ENCODE data around the gene SORBS1.

The SORBS1 gene

DNA sequence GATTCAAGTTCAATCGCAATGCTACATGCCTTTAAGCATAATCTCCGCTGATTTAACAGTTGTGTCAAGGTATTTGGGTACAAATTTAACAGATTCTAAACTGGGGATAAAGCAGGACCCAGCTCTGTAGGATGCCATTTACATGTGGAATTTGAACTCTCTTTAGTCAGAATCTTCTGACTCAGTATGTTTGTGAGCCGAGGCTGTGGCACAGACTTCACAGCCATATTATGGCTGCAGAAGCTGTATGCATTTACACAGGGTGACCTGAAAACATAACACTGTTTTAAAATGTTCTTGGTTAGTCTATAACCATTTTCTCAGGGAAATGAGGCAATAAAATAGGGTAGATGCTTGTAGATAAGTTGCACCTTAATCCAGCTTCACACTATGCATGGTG, 279.1 kb downstream of the SORBS1 start:
- no peak for DNase-seq

GRCh38 chr10:95281206-95281605, 280.0 kb downstream of the SORBS1 start:
- DNase-seq: no peak

- DNase-seq: no peak
These were observed 280.5 kb downstream of the SORBS1 start for GRCh38 chr10:95280637-95281036.

GRCh38 chr10:95279042-95279820, 281.9 kb downstream of the SORBS1 start:
- no peak for DNase-seq

- no peak for DNase-seq
These were observed 282.8 kb downstream of the SORBS1 start for GRCh38 chr10:95278061-95278988.

- no peak for DNase-seq
These were observed 283.6 kb downstream of the SORBS1 start for GRCh38 chr10:95277614-95278013.

GRCh38 chr10:95277201-95277570, 284.0 kb downstream of the SORBS1 start:
- DNase-seq: no peak

GRCh38 chr10:95276367-95277200, 284.6 kb downstream of the SORBS1 start:
- no peak for DNase-seq

- DNase-seq: no peak
These were observed 285.3 kb downstream of the SORBS1 start for GRCh38 chr10:95275726-95276366.

GRCh38 chr10:95273393-95274312, 287.5 kb downstream of the SORBS1 start:
- DNase-seq: peak; percentile 76

GRCh38 chr10:95268438-95268837, 292.7 kb downstream of the SORBS1 start:
- DNase-seq: no peak

- DNase-seq: no peak
These were observed 293.9 kb downstream of the SORBS1 start for GRCh38 chr10:95267251-95267650.

DNA sequence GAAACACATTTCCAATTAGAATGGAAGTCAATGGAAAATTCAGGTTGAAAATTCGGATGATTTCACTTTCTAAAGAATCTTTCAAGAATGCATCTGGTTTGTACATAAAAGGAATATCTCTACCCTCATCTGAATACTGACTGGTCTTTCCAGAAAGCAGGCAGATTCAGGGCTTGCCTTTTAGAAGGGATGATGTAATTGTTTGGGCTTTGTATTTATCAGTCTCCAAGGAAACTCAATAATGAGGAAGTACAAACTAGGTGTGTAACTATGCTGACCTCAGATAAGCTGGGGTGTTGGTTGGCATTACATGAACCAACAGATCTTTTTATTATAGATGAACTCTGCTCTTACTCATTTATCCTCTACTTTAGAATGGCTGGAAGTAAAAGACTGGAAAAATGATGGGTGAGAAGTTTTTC, 294.5 kb downstream of the SORBS1 start:
- peak; percentile 95 for DNase-seq

DNA sequence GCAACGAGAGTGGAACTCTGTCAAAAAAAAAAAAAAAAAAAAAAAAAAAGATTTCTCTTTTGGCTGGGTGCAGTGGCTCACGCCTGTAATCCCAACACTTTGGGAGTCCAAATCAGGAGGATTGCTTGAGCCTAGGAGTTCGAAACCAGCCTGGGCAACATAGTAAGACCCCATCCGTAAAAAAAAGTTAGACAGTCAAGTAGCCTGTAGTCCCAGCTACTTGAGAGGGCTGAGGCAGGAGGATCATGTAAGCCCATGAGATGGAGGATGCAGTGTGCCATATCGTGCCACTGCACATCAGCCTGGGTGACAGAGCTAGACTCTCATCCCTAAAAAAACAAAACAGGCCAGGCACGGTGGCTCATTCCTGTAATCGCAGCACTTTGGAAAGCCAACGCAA, 295.6 kb downstream of the SORBS1 start:
- no peak for DNase-seq

GRCh38 chr10:95264227-95265051, 296.7 kb downstream of the SORBS1 start:
- DNase-seq: no peak

DNA sequence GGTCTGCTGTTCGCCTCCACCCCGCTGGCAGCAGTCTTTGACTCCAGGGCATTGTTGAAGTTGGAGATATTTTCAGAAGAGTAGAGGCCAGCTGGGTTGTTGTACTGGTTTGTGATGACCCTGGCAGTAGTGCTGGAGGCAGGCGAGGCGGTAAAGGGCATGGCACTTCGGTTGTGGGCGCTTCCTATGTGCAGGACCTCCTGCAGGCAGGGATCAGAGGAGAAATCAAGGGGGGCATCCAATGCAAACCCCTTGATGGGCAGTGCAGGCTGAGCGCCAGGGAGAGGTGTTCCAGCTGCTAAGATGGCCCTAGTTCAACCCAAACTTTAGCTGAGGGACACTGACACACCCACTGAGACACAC, 297.3 kb downstream of the SORBS1 start:
- no peak for DNase-seq

GRCh38 chr10:95262763-95263518, 298.2 kb downstream of the SORBS1 start:
- peak; percentile 17 for DNase-seq

- DNase-seq: no peak
These were observed 299.2 kb downstream of the SORBS1 start for GRCh38 chr10:95261926-95262325.
